Melanocyte of skin (primary cell): Measurements from ENCODE around the gene STK38L. TPM values are rescaled to one million over a fixed set of nuclear protein-coding genes. Genes with fewer than 3 reads are reported as not detected.

Experiments
- total RNA-seq, 2 donors: library from RNA; depleted of rRNA; stranded (reverse); fragments of >200 nt; gene quantifications; 2 replicates each; pipeline ENCODE4 v1.2.3, GENCODE V29; 2012

STK38L gene
- 10 to 100 TPM in 1 of 2 donors, 1 to 10 TPM in 1; 10.0 to 15.1 TPM for total RNA-seq

DNA sequence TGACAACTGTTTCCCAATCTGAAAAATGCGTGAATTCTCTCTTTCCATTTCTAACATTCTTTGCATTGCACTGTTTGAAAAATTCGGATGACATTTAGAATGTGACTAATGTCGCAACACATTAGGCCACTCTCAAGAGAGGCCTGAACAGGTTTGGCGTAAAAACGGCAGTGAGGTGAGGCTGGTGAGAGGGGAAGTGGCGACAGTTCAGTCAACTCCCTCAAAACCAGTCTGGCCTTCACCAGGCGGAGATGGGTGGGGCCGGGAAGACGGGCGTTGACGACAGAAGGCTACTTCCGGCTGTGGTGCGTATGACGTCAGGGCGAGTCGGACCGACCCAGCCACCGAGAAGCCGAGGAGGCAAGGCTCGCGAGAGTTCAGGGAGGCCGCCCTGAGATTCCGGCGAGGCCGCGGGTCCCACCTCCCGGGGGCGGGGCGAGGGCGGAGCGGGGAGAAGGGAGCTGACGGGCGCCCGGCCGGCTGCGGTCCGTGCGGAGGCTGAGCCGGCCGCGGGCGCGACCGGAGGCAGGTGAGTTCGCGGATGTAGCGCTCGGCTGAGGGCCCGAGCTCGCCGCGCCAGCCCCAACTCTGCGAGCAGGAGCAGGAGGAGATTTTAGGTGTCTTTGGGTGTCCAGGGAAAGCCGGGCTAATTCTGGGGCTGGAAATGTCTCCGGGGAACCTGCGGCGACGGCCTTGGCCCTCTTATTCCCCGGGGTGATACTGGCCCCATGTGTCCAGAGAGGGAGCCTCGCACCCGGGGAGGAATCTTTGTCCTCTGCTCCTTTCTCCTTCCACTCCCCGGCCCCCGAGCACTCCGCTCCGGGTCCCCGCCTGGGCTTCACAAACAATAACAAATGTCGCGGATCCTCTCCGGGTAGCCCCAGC lies at the start of gene STK38L:
TSS of gene STK38L (plus strand) at position 483 of the 885 bp plus-strand sequence. CDS start 53,435 bp downstream, outside the sequence.

GRCh38 chr12:27332714-27333402 lies 88.8 kb downstream of the STK38L start, which contains the start of gene BMAL2:
Gene BMAL2 (plus strand): TSS chr12:27332836. CDS start chr12:27333073, 237 bp downstream.

Other genes starting within 250 kb of the STK38L start
- gene TM7SF3, start 229.9 kb upstream of the STK38L start, total RNA-seq: 100 to 1,000 TPM; 189 to 190 TPM
- gene MED21, start 221.7 kb upstream of the STK38L start, total RNA-seq: 10 to 100 TPM; 42.0 to 53.6 TPM
- not detected for gene C12orf71, start 161.7 kb upstream of the STK38L start, total RNA-seq
- gene BMAL2, start 88.5 kb downstream of the STK38L start, total RNA-seq: 1 to 10 TPM; 1.4 to 1.7 TPM
- not detected for gene SMCO2, start 202.4 kb downstream of the STK38L start, total RNA-seq